Measurements from ENCODE around the gene MAPK9.
A peak's percentile ranks its signal among the peaks of the same experiment; 100 is the strongest.

MAPK9 gene

DNA sequence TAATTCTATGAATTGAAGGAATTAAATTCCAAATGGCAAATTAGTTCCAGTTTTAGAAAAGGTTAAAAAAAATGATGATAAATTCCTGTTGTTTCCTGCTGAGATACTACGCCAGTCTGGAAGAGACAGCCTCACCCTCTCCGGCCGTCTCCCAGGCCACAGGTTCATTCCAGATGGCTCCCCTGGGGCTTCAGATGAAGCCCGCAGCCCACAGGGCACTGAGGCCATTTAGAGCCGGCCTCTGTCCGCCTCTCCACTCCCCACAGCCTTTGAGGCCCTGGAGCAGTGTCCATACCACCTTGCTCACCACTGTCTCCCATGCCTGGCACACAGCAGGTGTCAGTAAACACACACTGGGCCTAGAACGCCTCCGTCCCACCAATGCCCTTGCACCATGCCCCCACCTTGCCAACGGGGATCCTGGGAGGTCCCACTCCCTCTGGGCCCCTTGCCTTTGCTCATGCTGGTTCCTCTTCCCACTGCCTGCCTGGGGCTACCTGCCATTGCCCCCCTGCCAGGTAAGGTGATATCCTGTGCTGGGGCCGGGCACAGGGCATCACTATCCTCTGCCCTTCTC, 35.2 kb upstream of the MAPK9 start:
- TF ChIP-seq, protein P1, sequence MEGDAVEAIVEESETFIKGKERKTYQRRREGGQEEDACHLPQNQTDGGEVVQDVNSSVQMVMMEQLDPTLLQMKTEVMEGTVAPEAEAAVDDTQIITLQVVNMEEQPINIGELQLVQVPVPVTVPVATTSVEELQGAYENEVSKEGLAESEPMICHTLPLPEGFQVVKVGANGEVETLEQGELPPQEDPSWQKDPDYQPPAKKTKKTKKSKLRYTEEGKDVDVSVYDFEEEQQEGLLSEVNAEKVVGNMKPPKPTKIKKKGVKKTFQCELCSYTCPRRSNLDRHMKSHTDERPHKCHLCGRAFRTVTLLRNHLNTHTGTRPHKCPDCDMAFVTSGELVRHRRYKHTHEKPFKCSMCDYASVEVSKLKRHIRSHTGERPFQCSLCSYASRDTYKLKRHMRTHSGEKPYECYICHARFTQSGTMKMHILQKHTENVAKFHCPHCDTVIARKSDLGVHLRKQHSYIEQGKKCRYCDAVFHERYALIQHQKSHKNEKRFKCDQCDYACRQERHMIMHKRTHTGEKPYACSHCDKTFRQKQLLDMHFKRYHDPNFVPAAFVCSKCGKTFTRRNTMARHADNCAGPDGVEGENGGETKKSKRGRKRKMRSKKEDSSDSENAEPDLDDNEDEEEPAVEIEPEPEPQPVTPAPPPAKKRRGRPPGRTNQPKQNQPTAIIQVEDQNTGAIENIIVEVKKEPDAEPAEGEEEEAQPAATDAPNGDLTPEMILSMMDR (conservative IDR thresholded peaks at IDR 0.05; ENCODE audit: control insufficient read depth, insufficient read depth, low read depth, low read length) = no peak
- no peak overlapping the region for H3K4me3 ChIP-seq (ENCODE audit: control insufficient read depth, low read depth, low read length)
- no peak for DNase-seq (ENCODE audit: low read depth)

DNA sequence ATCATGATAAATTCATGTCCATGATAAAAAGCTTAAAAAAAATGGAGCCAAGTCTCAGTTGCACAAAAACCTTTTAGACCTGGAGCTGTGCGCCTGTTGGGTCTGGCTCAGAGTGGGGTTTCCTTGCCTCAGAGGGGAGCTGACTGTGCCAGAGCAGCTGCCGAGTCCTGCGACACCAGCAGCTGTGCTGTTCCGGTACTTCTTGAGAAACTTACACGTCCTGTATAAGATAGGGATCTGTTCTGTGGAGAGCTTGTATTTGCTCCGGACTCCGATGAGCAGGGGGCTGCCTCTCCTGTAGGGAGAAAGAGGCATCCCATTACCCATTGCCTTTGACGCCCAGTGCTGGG, 32.7 kb upstream of the MAPK9 start:
- DNase-seq (ENCODE audit: low read depth) = no peak
- TF ChIP-seq, protein P1 (conservative IDR thresholded peaks at IDR 0.05; ENCODE audit: control insufficient read depth, insufficient read depth, low read depth, low read length) = no peak
- H3K4me3 ChIP-seq (ENCODE audit: control insufficient read depth, low read depth, low read length) = no peak overlapping the region

DNA sequence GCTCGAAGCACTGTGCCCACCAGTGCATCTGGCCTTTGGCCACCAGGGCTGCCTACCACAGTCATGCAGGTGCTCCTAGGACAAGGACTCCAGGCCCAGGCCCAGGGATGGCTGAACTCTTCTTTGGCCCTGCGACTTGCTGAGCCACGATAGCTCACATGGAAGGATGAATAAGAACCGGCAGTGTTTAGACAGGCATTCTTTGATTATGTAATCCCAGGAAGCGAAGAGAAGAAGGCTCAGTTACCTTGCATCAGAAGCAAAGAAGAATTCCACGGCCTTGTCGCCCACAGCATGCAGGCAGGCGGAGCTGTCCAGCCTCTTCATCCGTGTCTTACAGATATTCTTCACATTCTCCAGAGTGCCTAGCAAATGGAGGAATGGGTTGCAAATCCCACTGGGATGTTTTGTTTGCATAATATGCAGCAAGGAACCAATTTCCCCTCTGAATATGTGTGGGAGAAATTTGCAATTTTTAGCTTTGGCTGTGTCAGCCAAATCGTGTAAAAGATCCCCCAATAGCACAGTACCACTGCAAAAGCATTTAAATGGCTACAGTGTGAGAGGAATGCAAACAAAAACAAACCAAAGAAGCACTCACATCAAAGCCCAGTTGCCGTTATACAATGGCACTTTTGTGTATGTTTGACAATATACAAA, 32.2 kb upstream of the MAPK9 start:
- peak; percentile 79 for DNase-seq (ENCODE audit: low read depth)
- H3K4me3 ChIP-seq (ENCODE audit: control insufficient read depth, low read depth, low read length) = no peak overlapping the region
- TF ChIP-seq, protein P1 (conservative IDR thresholded peaks at IDR 0.05; ENCODE audit: control insufficient read depth, insufficient read depth, low read depth, low read length) = no peak

DNA sequence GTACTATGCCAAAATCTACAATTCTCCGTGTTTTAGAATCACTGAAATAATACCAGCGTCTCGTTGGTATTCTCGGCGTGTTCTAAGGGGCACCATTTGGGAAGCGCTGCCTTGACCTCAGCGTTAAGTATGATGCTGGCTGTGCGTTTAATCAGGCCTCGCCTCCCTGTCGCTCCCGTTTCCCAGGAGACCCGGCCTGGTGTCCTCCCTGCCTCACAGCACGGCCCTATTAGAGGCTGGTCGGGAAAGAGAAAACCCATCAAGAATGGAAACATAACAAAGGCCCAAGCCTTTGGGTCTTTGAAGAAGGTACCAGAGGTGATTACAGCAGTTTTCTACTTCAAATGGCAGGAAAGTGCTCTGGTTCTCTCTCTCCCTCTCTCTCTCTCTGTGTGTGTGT, 31.3 kb upstream of the MAPK9 start:
- H3K4me3 ChIP-seq (ENCODE audit: control insufficient read depth, low read depth, low read length) = no peak overlapping the region
- TF ChIP-seq, protein P1 (conservative IDR thresholded peaks at IDR 0.05; ENCODE audit: control insufficient read depth, insufficient read depth, low read depth, low read length) = no peak
- DNase-seq (ENCODE audit: low read depth) = no peak

DNA sequence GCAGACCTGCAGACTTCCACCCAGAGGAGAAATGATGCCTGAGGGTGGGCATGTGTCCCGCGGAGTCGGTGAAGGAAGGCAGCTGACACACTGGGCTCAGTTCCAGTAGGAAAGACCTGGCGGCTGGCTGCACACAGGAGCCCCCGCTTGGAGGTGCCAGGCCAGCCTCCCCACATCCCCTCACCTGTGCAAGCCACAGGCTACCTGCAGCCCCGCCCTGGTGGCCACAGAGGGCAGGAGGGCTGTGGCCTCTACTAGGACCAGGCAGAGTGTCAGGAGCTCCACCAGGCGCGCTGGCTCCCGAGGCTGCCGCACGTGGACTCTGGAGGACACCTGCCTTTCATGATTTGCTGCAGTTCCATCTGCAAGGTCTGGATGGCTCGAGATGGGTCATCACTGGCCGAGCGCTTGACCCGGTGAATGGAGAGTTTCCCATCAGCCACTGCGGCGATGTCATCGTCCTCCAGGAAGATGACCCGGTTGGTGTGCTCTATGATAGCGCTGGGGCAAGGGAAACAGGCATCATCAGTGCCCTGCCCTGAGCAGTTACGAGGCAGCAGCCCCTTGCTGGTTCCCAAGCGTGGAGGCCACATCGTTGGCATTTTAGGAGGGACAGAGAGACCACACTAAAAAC, 26.7 kb upstream of the MAPK9 start:
- TF ChIP-seq, protein P1 (conservative IDR thresholded peaks at IDR 0.05; ENCODE audit: control insufficient read depth, insufficient read depth, low read depth, low read length) = no peak
- no peak for DNase-seq (ENCODE audit: low read depth)
- H3K4me3 ChIP-seq (ENCODE audit: control insufficient read depth, low read depth, low read length) = no peak overlapping the region

DNA sequence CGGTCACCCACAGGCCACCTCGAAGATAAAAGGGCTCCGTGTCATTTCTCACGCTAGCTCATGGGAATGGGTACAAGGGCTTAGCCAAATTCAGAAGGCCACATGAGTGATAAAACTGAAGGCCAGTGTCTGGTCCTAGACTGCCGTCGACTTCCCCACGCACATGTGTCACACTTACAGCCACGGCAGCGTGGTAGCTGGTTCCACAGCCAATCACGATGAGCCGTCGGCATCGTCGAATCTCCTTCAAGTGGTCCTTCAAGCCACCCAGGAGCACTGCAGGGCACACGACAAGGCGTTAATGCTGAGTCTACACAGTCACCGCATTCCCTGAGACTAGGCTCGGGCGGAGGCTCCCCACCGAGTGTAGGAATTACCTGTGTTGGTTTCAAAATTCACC, 24.7 kb upstream of the MAPK9 start:
- TF ChIP-seq, protein P1 (conservative IDR thresholded peaks at IDR 0.05; ENCODE audit: control insufficient read depth, insufficient read depth, low read depth, low read length) = no peak
- no peak overlapping the region for H3K4me3 ChIP-seq (ENCODE audit: control insufficient read depth, low read depth, low read length)
- DNase-seq (ENCODE audit: low read depth) = no peak

Data from fibroblast of mammary gland (primary cell).